ENCODE results near the gene USP22.

The USP22 gene

GRCh38 chr17:21049457-21049856 lies 6.6 kb upstream of the USP22 start:
- DNase-seq (ENCODE audit: low read depth in 2 of 2) = no peak

DNA sequence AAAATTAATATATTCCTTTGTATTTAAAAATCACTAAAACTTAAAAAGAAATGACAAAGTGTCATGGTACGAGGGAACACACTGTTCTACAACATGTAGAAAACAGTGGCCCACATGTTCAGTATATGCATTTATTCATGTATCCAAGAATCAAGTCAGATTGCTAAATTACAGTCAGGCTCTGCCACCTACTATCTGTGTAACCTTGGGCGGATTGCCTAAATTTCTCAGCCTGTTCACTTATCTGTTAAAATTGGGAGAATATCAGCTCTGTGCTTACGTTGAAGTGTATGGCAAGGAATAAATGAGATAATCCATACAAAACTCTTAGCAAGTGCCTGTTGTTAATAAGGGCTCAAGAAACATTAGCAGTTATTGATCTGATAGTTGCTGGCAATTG lies 3.4 kb upstream of the USP22 start:
- DNase-seq (ENCODE audit: low read depth in 2 of 2) = no peak

DNA sequence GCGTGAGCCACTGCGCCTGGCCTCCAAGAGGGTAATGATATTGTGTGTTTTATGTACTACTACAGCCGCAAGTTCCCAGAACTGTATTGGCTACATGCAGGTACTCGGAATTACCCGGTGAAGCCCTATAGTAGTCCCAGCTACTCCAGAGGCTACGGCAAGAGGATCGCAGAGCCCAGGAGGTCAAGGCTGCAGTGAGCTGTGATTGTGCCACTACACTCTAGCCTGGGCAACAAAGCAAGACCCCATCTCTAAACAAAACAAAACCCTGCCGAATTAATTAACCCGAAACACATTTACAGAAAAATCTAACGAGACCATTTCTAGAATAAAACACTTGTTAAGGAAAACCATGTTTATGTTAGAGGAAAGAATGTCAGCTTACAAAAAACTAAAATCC lies 2.2 kb upstream of the USP22 start:
- DNase-seq (ENCODE audit: low read depth in 2 of 2) = no peak

- DNase-seq (ENCODE audit: low read depth in 2 of 2) = peak; percentile 88 to 91
These were observed 753 bp upstream of the USP22 start for GRCh38 chr17:21043296-21044232.

- DNase-seq (ENCODE audit: low read depth in 2 of 2) = no peak
These were observed 912 bp downstream of the USP22 start for GRCh38 chr17:21041741-21042457.

GRCh38 chr17:21039839-21040575 lies 2.8 kb downstream of the USP22 start:
- DNase-seq (ENCODE audit: low read depth in 2 of 2) = no peak

DNA sequence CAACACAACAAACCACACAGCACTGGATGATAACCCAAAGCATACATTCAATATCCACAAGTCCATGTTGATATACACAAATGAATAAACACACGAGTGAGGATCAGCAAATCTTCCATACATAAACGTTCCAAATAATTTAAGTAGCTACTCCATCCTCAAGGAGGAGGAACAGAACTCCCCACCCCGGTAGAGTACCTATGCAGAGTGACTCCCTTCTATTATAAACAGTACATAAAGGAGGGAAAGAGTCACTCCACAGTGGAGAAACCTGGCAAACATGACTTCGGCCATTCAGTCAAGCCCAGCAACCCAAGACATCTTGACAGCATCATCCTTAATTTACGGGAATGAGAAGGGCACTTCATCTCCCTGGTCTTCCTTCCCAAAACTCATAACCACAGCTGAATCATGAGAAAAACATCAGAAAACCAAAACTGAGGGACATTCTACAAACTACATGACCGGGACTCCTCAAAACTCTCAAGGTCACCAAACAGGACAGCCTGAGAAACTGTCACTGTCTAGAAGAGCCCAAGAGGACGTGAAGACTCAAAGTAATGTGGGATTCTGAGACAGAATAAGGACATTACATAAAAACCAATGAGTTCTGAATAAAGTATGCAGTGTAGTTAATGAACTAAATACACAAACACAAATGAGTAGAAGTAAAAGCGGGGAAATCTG lies 5.6 kb downstream of the USP22 start:
- no peak for DNase-seq (ENCODE audit: low read depth in 2 of 2)

DNA sequence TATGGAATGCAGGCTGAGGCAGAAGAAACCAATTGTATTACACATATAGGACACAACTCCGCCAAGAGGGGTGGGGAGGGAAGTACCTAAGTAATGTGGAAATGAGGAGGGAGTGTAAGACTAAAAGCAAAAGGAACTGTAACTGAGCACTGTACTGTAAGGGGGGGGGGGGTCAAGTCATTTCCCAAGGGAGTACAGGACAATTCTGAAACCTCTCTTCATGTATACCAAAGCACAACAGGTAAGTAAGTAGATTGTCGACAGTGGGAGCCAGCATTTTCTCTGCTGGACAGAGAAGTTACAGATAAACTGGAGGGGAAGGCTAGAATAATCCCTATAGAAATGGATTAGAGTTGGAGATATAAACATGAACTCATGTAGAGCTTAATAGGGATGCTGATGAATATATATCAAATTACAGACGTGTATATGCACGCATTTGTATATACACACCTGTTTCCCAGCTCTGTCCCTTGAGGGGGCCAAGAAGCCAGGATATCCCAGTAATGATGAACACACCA lies 6.4 kb downstream of the USP22 start:
- no peak for DNase-seq (ENCODE audit: low read depth in 2 of 2)

DNA sequence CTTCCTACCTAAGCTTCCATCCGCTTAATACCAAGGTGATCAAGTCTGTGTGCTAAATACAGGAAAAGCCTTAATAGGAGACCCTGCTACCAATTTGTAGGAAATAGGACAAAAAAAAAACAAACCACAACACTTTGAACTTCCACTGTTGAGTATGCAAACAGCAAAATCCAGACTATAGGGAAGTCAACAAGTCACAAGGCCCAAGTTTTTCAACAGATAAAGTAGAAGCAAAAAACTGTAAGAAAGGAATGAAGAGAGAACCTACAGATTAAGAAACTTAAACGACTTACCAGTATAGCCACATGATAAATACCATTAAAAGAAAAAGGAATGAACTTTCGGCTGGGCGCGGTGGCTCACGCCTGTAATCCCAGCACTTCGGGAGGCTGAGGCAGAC lies 7.4 kb downstream of the USP22 start:
- no peak for DNase-seq (ENCODE audit: low read depth in 2 of 2)

GRCh38 chr17:21034340-21035235 lies 8.2 kb downstream of the USP22 start:
- no peak for DNase-seq (ENCODE audit: low read depth in 2 of 2)

GRCh38 chr17:21033350-21033749 lies 9.5 kb downstream of the USP22 start:
- DNase-seq (ENCODE audit: low read depth in 2 of 2) = no peak

DNA sequence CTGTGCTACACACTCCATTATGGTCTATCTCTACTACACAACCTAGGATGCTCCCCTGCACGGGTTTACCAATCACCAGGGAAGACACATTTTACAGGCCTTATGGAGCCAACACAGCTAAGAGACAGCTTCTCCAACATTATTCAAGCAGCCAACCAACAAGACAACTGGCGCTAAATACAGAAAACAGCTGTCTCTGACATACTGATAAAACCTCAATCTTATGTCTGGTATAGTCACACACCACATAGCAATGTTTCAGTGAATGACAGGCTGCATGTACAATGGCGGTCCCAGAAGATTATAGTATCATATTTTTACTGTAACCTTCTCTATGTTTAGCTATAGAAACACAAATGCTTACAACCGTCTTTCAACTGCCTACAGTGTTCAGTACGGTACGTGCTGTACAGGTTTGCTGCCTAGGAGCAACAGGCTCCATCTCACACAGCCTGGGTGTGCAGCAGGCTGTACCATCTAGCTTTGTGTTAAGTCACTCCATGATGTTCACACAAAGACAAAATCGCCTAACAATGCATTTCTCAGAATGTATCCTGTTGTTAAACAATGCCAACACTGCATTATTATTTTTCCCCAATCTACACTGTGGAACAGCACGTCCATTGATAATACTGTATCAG lies 10.9 kb downstream of the USP22 start:
- DNase-seq (ENCODE audit: low read depth in 2 of 2) = no peak

DNA sequence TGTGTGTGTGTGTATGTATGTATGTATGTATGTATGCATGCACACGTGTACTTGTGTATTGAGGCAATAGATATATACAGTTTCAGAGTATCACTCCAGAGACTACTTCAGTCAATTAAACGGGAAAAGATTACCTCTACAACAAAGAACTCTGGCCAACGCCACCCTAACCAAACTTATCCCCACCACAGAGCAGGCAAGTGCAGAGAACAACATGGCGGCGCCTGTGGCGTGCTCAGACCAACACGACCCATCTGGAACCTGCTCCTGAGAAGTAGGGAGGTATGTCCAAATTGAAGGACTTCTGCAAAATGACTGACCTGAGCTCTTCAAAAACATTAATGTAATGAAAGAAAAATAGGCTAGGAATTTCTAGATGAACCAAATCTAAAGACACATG lies 12.4 kb downstream of the USP22 start:
- no peak for DNase-seq (ENCODE audit: low read depth in 2 of 2)

DNA sequence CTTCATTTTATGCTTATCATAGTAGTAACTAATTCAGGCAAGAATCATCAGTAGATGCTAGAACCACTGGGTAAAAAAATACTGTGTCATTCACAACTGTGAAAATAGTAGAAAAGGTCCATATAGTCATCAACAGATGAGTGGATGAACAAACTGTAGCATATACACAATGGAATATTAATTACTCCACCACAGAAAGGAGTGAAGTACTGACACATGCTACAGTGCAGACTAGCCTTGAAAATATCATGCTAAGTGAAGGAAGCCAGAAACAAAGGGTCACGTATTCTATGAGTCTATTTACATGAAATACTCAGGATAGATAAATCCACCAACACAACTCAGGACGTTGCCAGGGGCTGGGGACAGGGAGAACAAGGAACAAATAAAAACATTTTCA lies 13.3 kb downstream of the USP22 start:
- DNase-seq (ENCODE audit: low read depth in 2 of 2) = no peak

DNA sequence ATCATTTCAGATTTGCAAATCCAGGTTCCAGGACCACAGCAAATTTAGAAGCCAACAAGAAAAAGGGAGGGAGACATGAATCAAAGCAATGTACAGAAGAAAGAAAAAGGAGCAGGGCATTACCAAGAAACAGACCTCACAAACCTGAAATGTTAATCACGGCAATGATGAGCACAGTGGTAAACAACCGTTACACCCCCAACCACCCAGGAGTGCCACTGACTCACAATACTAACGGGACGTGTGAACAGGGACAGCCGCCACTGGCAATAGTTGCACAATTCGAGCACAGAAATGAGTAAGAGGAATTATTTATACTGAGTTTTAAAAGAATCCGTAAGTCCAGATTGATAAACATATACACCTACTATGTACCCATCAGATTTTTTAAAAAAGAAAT lies 13.8 kb downstream of the USP22 start:
- DNase-seq (ENCODE audit: low read depth in 2 of 2) = no peak

DNA sequence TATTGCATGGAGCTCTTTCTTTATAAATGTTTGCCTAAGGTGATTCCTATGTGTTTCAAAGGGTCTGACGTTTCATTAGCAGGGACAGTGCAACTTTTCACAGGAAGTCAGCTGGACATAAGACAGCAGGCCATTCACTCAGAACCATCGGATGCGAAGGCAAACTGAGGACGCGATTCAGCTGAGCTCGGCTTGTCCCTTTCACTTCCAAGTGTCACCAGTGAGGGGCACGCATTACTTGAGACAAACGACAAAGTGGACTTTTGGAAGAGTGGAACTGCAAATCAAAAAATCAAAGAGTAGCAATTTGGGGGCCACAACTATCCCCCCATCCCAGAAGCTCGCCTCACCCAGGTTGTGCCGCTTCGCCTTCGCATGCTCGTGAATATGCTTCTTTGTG lies 14.6 kb downstream of the USP22 start:
- DNase-seq (ENCODE audit: low read depth in 2 of 2) = no peak

DNA sequence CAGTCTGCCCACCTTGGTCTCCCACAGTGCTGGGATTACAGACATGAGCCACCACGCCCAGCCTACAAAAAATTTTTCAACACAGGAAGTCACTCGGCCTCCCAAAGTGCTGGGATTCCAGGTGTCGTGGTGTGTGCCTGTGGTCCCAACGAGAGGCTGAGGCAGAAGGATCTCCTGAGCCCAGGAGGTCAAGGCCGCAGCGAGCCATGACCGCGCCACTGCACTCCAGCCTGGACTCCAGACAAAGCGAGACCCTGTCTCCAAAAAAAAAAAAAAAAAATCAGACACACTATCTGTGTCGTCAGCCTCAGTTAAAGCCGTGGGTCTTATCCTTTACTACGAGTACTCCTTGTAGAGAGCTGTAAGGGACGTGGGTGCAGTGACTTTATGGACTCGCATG lies 15.8 kb downstream of the USP22 start:
- DNase-seq (ENCODE audit: low read depth in 2 of 2) = no peak

GRCh38 chr17:21025451-21025850 lies 17.4 kb downstream of the USP22 start:
- DNase-seq (ENCODE audit: low read depth in 2 of 2) = no peak

DNA sequence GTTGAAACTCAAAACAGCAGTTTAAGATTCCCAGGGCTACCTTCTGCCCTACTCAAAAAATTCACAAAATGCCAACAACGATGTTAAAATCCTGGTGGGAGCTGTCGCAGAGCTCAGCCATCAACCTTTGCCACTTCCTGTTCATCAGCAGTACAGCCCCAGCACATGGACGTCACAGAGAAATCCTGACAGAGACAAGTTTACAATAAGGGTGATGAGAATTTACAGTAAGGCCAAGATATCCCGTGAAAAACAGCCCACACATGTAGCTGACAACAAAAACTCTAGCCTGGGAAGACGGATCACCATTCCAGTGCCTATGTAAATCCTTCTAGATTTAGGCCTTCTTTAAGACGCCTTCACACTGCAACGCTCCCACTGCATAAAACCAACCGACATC lies 18.8 kb downstream of the USP22 start:
- no peak for DNase-seq (ENCODE audit: low read depth in 2 of 2)

GRCh38 chr17:21021208-21021803 lies 21.5 kb downstream of the USP22 start:
- DNase-seq (ENCODE audit: low read depth in 2 of 2) = no peak

Data from stimulated activated CD4-positive, alpha-beta T cell treated with anti-CD3 and anti-CD28 coated beads, Interleukin-1b, Interleukin-23, amount 100 ng/mL, for 1 hour (primary cell).